HG02870 (cell line): ENCODE data around the gene CABLES1.
A peak's percentile ranks its signal among the peaks of the same experiment; 100 is the strongest.
"Not testable (repeated sequence)": the region's sequence is repeated elsewhere in the genome, so short reads cannot be mapped to it uniquely, and the experiment has no call there.

Source experiments
- ATAC-seq: cut with Tn5 transposase; IDR thresholded peaks from one replicate; pipeline ENCODE4 v1.9.1; 2021; ENCODE audit warnings: mild to moderate bottlenecking, moderate library complexity; ENCODE audit not compliant: unreplicated experiment

Gene CABLES1

GRCh38 chr18:23281626-23282436 is 146.5 kb downstream of the CABLES1 start:
- ATAC-seq, result no peak

- ATAC-seq, result no peak
Measured at GRCh38 chr18:23282437-23282781, 147.1 kb downstream of the CABLES1 start.

- peak; percentile 57 for ATAC-seq
Measured at GRCh38 chr18:23283916-23284430, 148.7 kb downstream of the CABLES1 start.

- ATAC-seq, result no peak
Measured at GRCh38 chr18:23284629-23285028, 149.3 kb downstream of the CABLES1 start.

- ATAC-seq, result not testable (repeated sequence)
Measured at GRCh38 chr18:23285581-23285980, 150.3 kb downstream of the CABLES1 start.

- ATAC-seq, result no peak
Measured at GRCh38 chr18:23291456-23292205, 156.3 kb downstream of the CABLES1 start.

- no peak for ATAC-seq
Measured at GRCh38 chr18:23300231-23300805, 165.0 kb downstream of the CABLES1 start.

- no peak for ATAC-seq
Measured at GRCh38 chr18:23301972-23302371, 166.7 kb downstream of the CABLES1 start.

GRCh38 chr18:23302511-23302850 is 167.2 kb downstream of the CABLES1 start:
- no peak for ATAC-seq

GRCh38 chr18:23302851-23303527 is 167.7 kb downstream of the CABLES1 start:
- ATAC-seq, result no peak

GRCh38 chr18:23306822-23307221 is 171.5 kb downstream of the CABLES1 start:
- no peak for ATAC-seq

GRCh38 chr18:23307567-23308295 is 172.4 kb downstream of the CABLES1 start:
- ATAC-seq, result no peak
